CD14-positive monocyte (primary cell): ENCODE results near the gene EPHX1. TPM values are rescaled to one million over a fixed set of nuclear protein-coding genes. Genes with fewer than 3 reads are reported as not detected.

Experiments used
- DNase-seq, 3 donors: peaks; one replicate each; pipeline ENCODE4 v3.0.0-alpha.2; 2011 to 2022
- H2AFZ ChIP-seq: 2 replicates; pipeline ENCODE4 v1.6.0; 2012; ENCODE audit warnings: mild to moderate bottlenecking, low read depth, low read length, inconsistent platforms; ENCODE audit not compliant: insufficient read depth, poor library complexity, severe bottlenecking
- H3K27ac ChIP-seq, 2 donors: 1 replicate in 1 of 2; 2 replicates in 1 of 2; pipeline ENCODE4 v1.5.1; 2012 to 2013; ENCODE audit warnings: low read length in 2 of 2, control low read depth in 1 of 2, inconsistent platforms in 1 of 2, low read depth in 1 of 2, mild to moderate bottlenecking in 1 of 2
- H3K27me3 ChIP-seq, 2 donors: one replicate each; pipeline versions ENCODE4 v1.6.0 to v1.6.1; 2011 to 2013; ENCODE audit warnings: low read length in 2 of 2; ENCODE audit not compliant: control insufficient read depth in 2 of 2, insufficient read depth in 2 of 2
- H3K36me3 ChIP-seq, 2 donors: replicated peaks in 1 of 2; 1 replicate in 1 of 2; 2 replicates in 1 of 2; pipeline versions ENCODE4 v1.5.1 to v1.6.1; 2012 to 2013; ENCODE audit warnings: low read length in 2 of 2, control low read depth in 1 of 2, inconsistent platforms in 1 of 2, mild to moderate bottlenecking in 1 of 2; ENCODE audit not compliant: insufficient read depth in 2 of 2, control insufficient read depth in 1 of 2
- H3K4me1 ChIP-seq, 2 donors: 1 replicate in 1 of 2; 2 replicates in 1 of 2; pipeline versions ENCODE4 v1.5.1 to v1.6.1; 2012 to 2013; ENCODE audit warnings: low read length in 2 of 2, control low read depth in 1 of 2, inconsistent platforms in 1 of 2, mild to moderate bottlenecking in 1 of 2, moderate library complexity in 1 of 2; ENCODE audit not compliant: insufficient read depth in 2 of 2, control insufficient read depth in 1 of 2
- H3K4me2 ChIP-seq: replicated peaks from 2 replicates; pipeline ENCODE3; 2012; ENCODE audit warnings: low read length, moderate library complexity, mild to moderate bottlenecking; ENCODE audit not compliant: poor library complexity, severe bottlenecking; ENCODE audit errors: extremely low read depth
- H3K4me3 ChIP-seq, 3 experiments: fragments of 200-600 bp in 1 of 3; sonication (generic) in 1 of 3; replicated peaks in 1 of 3; 1 replicate in 2 of 3; 2 replicates in 1 of 3; pipeline ENCODE4 v1.5.1; 2011 to 2013; ENCODE audit warnings: low read length in 3 of 3, mild to moderate bottlenecking in 3 of 3, control low read depth in 2 of 3, low read depth in 2 of 3, inconsistent platforms in 1 of 3, moderate library complexity in 1 of 3
- H3K79me2 ChIP-seq: 2 replicates; pipeline ENCODE4 v1.6.0; 2012; ENCODE audit warnings: mild to moderate bottlenecking, control low read depth, inconsistent platforms, low read length, moderate library complexity; ENCODE audit not compliant: insufficient read depth
- H3K9ac ChIP-seq: 2 replicates; pipeline ENCODE4 v1.6.0; 2017; ENCODE audit warnings: low read length, mild to moderate bottlenecking; ENCODE audit not compliant: insufficient read depth, poor library complexity, severe bottlenecking
- H3K9me3 ChIP-seq, 2 donors: replicated peaks in 1 of 2; 1 replicate in 1 of 2; 2 replicates in 1 of 2; pipeline versions ENCODE4 v1.5.1 to v1.6.1; 2012 to 2013; ENCODE audit warnings: low read length in 2 of 2, control low read depth in 1 of 2; ENCODE audit not compliant: control insufficient read depth in 1 of 2, insufficient read depth in 1 of 2
- H4K20me1 ChIP-seq: 2 replicates; pipeline ENCODE4 v1.6.0; 2012; ENCODE audit warnings: mild to moderate bottlenecking, low read length, control low read depth, moderate library complexity; ENCODE audit not compliant: insufficient read depth
- H3K27ac Mint-ChIP-seq, 7 donors: one replicate each; pipeline ENCODE4 v1.8.0; 2020; ENCODE audit warnings: mild to moderate bottlenecking in 7 of 7, mixed read lengths in 7 of 7, moderate library complexity in 6 of 7, inconsistent platforms in 2 of 7
- H3K27me3 Mint-ChIP-seq, 3 donors: one replicate each; pipeline ENCODE4 v1.8.0; 2021 to 2022; ENCODE audit warnings: low read depth in 3 of 3, mild to moderate bottlenecking in 3 of 3, mixed read lengths in 3 of 3, moderate library complexity in 3 of 3, inconsistent platforms in 1 of 3
- H3K36me3 Mint-ChIP-seq, 2 donors: one replicate each; pipeline ENCODE4 v1.8.0; 2020; ENCODE audit warnings: mixed read lengths in 2 of 2, inconsistent platforms in 1 of 2, mild to moderate bottlenecking in 1 of 2
- H3K4me1 Mint-ChIP-seq: one replicate; pipeline ENCODE4 v1.8.0; 2020; ENCODE audit warnings: mild to moderate bottlenecking, mixed read lengths
- H3K4me3 Mint-ChIP-seq, 2 donors: one replicate each; pipeline ENCODE4 v1.8.0; 2020; ENCODE audit warnings: mild to moderate bottlenecking in 2 of 2, mixed read lengths in 2 of 2, moderate library complexity in 1 of 2
- H3K9me3 Mint-ChIP-seq, 7 donors: one replicate each; pipeline ENCODE4 v1.8.0; 2020 to 2022; ENCODE audit warnings: mixed read lengths in 7 of 7, mild to moderate bottlenecking in 6 of 7, moderate library complexity in 6 of 7, inconsistent platforms in 2 of 7
- CTCF ChIP-seq: fragments of 200-600 bp; IDR thresholded peaks from one replicate; pipeline ENCODE4 v1.8.0; 2022; ENCODE audit warnings: antibody characterized with exemption, mild to moderate bottlenecking
- WGBS: methylation state at CpG from one replicate; pipeline ENCODE4 v1.1.5; 2013; ENCODE audit warnings: missing lambda C conversion rate; ENCODE audit not compliant: insufficient coverage; 5-methylcytosine and 5-hydroxymethylcytosine counted together
- intact Hi-C, 2 donors: fragments of 100-400 bp; cut with micrococcal nuclease; formaldehyde crosslinking; loops; one replicate each; pipeline versions ENCODE4 v1.15.0 to v1.15.1; 2023
- polyA plus RNA-seq, 3 donors: library from polyadenylated mRNA; depleted of rRNA in 1 of 3; unstranded in 2 of 3; stranded (reverse) in 1 of 3; fragments of 300-500 nt in 2 of 3; fragments of >200 nt in 1 of 3; fragmentation: Illumina TruSeq in 2 of 3; gene quantifications; 1 replicate in 2 of 3; 2 replicates in 1 of 3; pipeline ENCODE4 v1.2.3, GENCODE V29; 2012 to 2021

EPHX1 gene
- polyA plus RNA-seq, 3 donors = 4.6 to 23.8 (median 7.4) TPM

- H3K4me1 ChIP-seq = peaks cover 8% of the 10 kb centered on the region in 2 donors
- Mint-ChIP-seq H3K4me1 (peaks cover 12% of the 10 kb centered on the region), H3K9me3 (no peaks in the 10 kb centered on the region), H3K4me3 (no peak overlapping the region), H3K27me3 (peaks cover 0 to 2% (median 1%) of the 10 kb centered on the region in 3 donors), H3K36me3 (peaks cover 0 to 12% of the 10 kb centered on the region in 2 donors), H3K27ac (no peak overlapping the region)
- 93% methylated on average over 6 of the region's 12 CpGs for WGBS
- no peak for TF ChIP-seq CTCF
- H4K20me1 ChIP-seq = no peaks in the 10 kb centered on the region
- no peak overlapping the region for H2AFZ ChIP-seq
- H3K4me3 ChIP-seq = no peak overlapping the region
- no peaks in the 10 kb centered on the region for H3K9me3 ChIP-seq
- no peaks in the 10 kb centered on the region for H3K27me3 ChIP-seq
- DNase-seq = no peak
- H3K9ac ChIP-seq = no peak overlapping the region
- no peaks in the 10 kb centered on the region for H3K36me3 ChIP-seq
- H3K27ac ChIP-seq = no peak overlapping the region
- intact Hi-C loops = no loop called here
- H3K79me2 ChIP-seq = peaks cover 2% of the 10 kb centered on the region
- no peak overlapping the region for H3K4me2 ChIP-seq
These were observed 9.6 kb downstream of the EPHX1 start for GRCh38 chr1:225819346-225820192.

GRCh38 chr1:225820522-225821120 lies 10.7 kb downstream of the EPHX1 start:
- H4K20me1 ChIP-seq = no peaks in the 10 kb centered on the region
- TF ChIP-seq CTCF = no peak
- DNase-seq = no peak
- no peak overlapping the region for H3K4me3 Mint-ChIP-seq
- H3K27ac Mint-ChIP-seq = no peak overlapping the region
- H3K4me2 ChIP-seq = no peak overlapping the region
- peaks cover 0 to 10% of the 10 kb centered on the region in 2 donors for H3K36me3 Mint-ChIP-seq
- H3K4me3 ChIP-seq = no peak overlapping the region
- intact Hi-C loops = no loop called here
- peaks cover 7 to 8% of the 10 kb centered on the region in 2 donors for H3K4me1 ChIP-seq
- H2AFZ ChIP-seq = no peak overlapping the region
- H3K79me2 ChIP-seq = no peaks in the 10 kb centered on the region
- no peaks in the 10 kb centered on the region for H3K9me3 ChIP-seq
- peaks cover 0 to 1% (median 1%) of the 10 kb centered on the region in 3 donors for H3K27me3 Mint-ChIP-seq
- WGBS = 100% methylated on average over 1 of the region's 5 CpGs
- peaks cover 11% of the 10 kb centered on the region for H3K4me1 Mint-ChIP-seq
- no peak overlapping the region for H3K27ac ChIP-seq
- no peaks in the 10 kb centered on the region for H3K27me3 ChIP-seq
- H3K9me3 Mint-ChIP-seq = no peaks in the 10 kb centered on the region
- no peak overlapping the region for H3K9ac ChIP-seq
- no peaks in the 10 kb centered on the region for H3K36me3 ChIP-seq
